GM06990 (cell line): ENCODE data around the gene GPR26.
"Not testable (repeated sequence)": the region's sequence is repeated elsewhere in the genome, so short reads cannot be mapped to it uniquely, and the experiment has no call there.

Experiments used
- DNase-seq: peaks from one replicate; pipeline ENCODE4 v3.0.0-alpha.2; 2011; ENCODE audit not compliant: insufficient read length; ENCODE audit errors: extremely low read depth
- H3K27me3 ChIP-seq: replicated peaks from 2 replicates; pipeline ENCODE4 v1.6.0; 2011; ENCODE audit warnings: low read length; ENCODE audit not compliant: control insufficient read depth, insufficient read depth
- H3K36me3 ChIP-seq: 2 replicates; pipeline ENCODE4 v1.5.1; 2011; ENCODE audit warnings: low read length; ENCODE audit not compliant: control insufficient read depth, insufficient read depth
- H3K4me3 ChIP-seq: replicated peaks from 2 replicates; pipeline ENCODE4 v1.5.1; 2011; ENCODE audit warnings: low read depth, mild to moderate bottlenecking, control low read depth, low read length
- TF ChIP-seq, protein P1 (sequence below): IDR thresholded peaks from 2 replicates; pipeline ENCODE4 v1.5.1; 2011; ENCODE audit warnings: low read length, control low read depth, mild to moderate bottlenecking, inconsistent platforms; ENCODE audit not compliant: insufficient read depth, poor library complexity, severe bottlenecking

The GPR26 gene

DNA sequence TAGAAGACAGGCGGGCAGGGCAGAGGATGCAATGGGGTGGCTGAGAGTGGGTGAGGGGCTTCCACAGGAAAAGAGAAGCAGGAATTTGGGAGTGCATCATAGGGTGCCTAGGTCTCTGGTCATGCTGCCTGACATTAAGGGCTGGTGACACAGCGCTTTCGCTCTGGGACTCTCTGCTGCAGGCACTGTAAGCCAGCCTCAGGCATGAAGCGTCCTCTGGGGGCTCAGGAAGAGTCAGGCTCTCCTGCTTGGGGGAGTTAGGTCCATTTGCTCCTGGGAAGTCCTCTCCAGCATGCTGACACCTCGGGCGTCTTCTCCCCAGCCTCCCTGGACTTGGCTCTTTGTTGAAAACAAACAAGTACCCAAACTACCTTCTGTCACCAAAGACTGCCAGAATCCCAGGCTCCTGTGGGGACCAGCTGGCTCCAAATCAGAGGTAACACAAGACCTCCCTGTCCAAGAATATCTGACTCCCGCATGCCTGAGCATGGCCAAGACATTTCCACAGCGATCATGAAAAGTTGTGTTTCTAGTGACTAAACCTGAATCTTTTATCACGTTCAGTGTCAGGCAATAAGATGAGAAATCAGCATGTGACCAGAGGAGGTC lies 55.4 kb downstream of the GPR26 start:
- TF ChIP-seq, protein P1, sequence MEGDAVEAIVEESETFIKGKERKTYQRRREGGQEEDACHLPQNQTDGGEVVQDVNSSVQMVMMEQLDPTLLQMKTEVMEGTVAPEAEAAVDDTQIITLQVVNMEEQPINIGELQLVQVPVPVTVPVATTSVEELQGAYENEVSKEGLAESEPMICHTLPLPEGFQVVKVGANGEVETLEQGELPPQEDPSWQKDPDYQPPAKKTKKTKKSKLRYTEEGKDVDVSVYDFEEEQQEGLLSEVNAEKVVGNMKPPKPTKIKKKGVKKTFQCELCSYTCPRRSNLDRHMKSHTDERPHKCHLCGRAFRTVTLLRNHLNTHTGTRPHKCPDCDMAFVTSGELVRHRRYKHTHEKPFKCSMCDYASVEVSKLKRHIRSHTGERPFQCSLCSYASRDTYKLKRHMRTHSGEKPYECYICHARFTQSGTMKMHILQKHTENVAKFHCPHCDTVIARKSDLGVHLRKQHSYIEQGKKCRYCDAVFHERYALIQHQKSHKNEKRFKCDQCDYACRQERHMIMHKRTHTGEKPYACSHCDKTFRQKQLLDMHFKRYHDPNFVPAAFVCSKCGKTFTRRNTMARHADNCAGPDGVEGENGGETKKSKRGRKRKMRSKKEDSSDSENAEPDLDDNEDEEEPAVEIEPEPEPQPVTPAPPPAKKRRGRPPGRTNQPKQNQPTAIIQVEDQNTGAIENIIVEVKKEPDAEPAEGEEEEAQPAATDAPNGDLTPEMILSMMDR = no peak
- DNase-seq = no peak
- Histone ChIP-seq H3K36me3 (no peaks in the 10 kb centered on the region), H3K4me3 (no peak overlapping the region), H3K27me3 (no peaks in the 10 kb centered on the region; the same call in none of the 2 replicates)

DNA sequence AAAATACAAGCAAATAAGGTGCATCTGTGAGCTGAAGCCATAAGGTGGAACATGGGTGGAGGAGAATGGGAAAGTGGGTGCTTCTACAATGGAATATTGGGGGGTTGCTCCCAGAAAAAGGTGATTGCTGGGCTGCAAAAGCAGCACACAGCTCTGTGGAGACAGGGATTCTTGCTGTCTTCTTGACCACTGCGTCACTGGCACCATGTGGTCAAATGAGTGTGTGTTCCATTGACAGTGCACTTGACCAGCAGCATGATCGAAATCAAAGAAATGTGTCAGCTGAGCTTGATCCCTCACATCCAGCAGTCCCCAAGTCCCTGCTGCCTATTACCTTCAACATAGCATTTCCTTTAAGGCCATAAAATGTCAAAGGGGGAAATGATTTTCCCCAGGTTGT lies 56.2 kb downstream of the GPR26 start:
- TF ChIP-seq, protein P1 = no peak
- Histone ChIP-seq H3K4me3 (no peak overlapping the region), H3K27me3 (no peaks in the 10 kb centered on the region; the same call in none of the 2 replicates), H3K36me3 (no peaks in the 10 kb centered on the region)
- no peak for DNase-seq

DNA sequence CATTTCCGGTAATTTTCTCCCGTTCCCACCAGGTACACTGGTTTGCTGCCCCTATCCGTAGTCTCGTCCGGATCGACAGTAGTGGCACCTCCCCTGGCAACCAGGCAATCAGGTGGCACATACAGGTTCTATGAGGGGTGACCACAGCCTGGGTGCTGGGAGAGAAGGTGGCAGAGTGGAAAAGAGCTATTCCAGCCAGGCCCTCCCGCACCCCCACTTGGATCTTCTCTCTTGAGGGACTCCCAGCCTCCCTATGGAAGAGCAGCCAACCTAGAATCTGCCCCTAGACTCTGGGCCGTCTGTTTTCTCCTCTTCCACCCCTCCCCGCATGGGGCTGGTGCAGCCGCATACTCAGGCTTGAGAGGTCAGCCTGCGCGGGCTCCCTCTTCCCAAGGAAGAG lies 58.6 kb downstream of the GPR26 start:
- TF ChIP-seq, protein P1 = no peak
- Histone ChIP-seq H3K36me3 (no peaks in the 10 kb centered on the region), H3K4me3 (no peak overlapping the region), H3K27me3 (no peaks in the 10 kb centered on the region; the same call in none of the 2 replicates)
- no peak for DNase-seq

DNA sequence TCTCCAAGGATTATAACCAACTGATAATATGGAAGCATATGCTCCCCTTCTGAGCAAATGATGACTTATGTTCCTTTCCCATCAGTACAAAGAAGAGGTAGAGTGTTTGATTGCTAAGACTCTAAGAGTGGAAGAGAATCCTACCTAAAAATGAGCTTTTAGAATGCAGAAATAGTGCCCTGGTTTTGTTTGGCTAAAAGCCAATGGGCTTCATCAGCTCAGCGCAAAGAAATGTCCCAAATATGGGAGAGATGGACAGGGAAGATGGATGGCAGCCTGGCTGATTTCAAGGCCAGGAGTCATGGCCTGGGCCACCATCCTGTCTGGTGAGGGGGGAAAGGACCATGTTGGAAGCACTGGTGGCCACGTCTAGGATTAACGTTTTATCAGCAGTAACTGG lies 60.2 kb downstream of the GPR26 start:
- Histone ChIP-seq H3K4me3 (no peak overlapping the region), H3K27me3 (no peaks in the 10 kb centered on the region; the same call in none of the 2 replicates), H3K36me3 (no peaks in the 10 kb centered on the region)
- no peak for DNase-seq
- TF ChIP-seq, protein P1 = no peak

DNA sequence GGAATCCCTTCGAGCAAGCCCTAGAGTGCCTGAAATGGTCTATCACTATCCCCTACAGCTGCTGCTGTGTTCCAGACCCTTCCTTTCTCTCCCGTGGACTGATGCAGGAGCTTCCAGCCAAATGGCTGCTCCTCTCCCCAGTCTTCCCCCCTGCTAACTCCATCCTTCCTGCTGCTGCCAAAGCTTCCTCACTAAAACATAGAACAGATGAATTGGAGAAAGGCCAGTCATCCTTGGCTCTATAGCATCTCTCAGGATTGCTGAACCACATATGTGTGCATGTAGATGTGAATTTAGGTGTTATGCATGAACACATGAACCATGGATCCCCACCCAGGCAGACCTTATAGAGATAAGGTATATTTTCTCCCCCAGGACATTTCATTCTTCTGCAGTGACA lies 60.7 kb downstream of the GPR26 start:
- no peak for DNase-seq
- TF ChIP-seq, protein P1 = no peak
- H3K36me3 ChIP-seq = no peaks in the 10 kb centered on the region
- H3K4me3 ChIP-seq = no peak overlapping the region
- H3K27me3 ChIP-seq = no peaks in the 10 kb centered on the region; the same call in none of the 2 replicates

DNA sequence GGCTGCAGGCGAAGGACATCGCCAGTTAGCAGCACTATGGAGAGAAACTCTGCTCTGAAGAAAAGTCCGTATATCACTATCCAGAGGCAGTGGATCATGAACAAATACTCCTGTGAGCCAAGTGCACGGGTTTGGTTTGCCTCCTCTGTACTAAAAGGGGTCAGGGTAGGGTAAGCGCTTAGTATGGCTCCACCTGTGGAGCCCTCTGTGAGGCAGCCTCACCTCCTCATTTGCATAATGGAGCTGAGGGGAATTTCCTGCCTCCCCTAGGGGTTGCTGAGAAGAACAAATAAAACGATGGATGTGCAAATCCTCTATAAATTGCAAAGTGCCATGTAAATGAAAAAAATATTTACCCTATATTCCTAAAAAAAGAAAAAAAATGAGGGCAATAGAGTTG lies 63.4 kb downstream of the GPR26 start:
- H3K27me3 ChIP-seq = no peaks in the 10 kb centered on the region; the same call in none of the 2 replicates
- TF ChIP-seq, protein P1 = no peak
- DNase-seq = no peak
- no peak overlapping the region for H3K4me3 ChIP-seq
- no peaks in the 10 kb centered on the region for H3K36me3 ChIP-seq

DNA sequence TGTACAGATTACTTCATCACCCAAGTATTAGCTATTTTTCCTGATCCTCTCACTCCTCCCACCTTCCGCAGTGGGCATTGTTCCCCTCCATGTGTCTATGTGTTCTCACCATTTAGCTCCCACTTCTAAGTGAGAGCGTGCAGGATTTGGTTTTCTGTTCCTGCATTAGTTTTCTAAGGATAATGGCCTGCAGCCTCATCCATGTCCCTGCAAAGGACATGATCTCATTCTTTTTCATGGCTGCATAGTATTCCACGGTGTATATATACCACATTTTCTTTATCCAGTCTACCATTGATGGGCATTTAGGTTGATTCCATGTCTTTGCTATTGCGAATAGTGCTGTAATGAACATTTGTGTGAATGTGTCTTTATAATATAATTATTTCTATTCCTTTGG lies 70.8 kb downstream of the GPR26 start:
- H3K36me3 ChIP-seq, DNase-seq, H3K4me3 ChIP-seq, H3K27me3 ChIP-seq: not testable (repeated sequence)
